Spleen (tissue), 3 donors: ENCODE results near the gene RRBP1.

Experiments used
- POLR2A ChIP-seq, 3 donors: fragments of 450-650 bp; IDR thresholded peaks; one replicate each; pipeline ENCODE4 v1.5.1; 2017; ENCODE audit warnings: antibody characterized with exemption in 3 of 3, mild to moderate bottlenecking in 1 of 3
- POLR2AphosphoS5 ChIP-seq, 3 donors: sonication (generic); formaldehyde crosslinking; IDR thresholded peaks; one replicate each; pipeline ENCODE4 v1.5.1; 2017; ENCODE audit warnings: antibody characterized with exemption in 3 of 3

- no peak for TF ChIP-seq POLR2AphosphoS5 (IDR thresholded peaks at IDR 0.05)
- TF ChIP-seq POLR2A (IDR thresholded peaks at IDR 0.05) = no peak
These were observed 86.2 kb downstream of the RRBP1 start for GRCh38 chr20:17595856-17596255.
